ENCODE data around the gene SLC9B1.
"Not testable (repeated sequence)": the region's sequence is repeated elsewhere in the genome, so short reads cannot be mapped to it uniquely, and the experiment has no call there.

SLC9B1 gene

GRCh38 chr4:103011378-103012025, 8.0 kb downstream of the SLC9B1 start:
- no peak for DNase-seq

GRCh38 chr4:103010804-103011203, 8.7 kb downstream of the SLC9B1 start:
- DNase-seq = no peak

GRCh38 chr4:103008875-103009729, 10.4 kb downstream of the SLC9B1 start:
- DNase-seq = peak; percentile 66 to 77

GRCh38 chr4:103002551-103002950, 17.0 kb downstream of the SLC9B1 start:
- DNase-seq = no peak

DNA sequence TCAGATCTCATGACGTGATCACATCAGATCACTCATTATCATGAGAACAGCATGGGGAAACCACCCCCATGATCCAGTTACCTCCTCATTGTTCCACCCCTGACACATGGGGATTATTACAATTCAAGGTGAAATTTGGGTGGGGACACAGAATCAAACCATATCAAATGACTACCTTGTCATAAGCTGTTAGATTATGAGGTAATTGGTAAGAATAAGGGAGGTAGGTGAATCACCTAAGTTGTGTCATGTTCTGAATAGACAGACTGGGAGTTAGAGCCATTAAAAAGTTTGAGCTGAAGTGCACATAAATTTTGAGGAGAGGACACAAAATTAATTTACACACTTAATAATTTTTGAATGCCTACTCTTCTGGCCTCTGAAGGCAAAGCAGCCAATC, 24.7 kb downstream of the SLC9B1 start:
- no peak for DNase-seq

DNA sequence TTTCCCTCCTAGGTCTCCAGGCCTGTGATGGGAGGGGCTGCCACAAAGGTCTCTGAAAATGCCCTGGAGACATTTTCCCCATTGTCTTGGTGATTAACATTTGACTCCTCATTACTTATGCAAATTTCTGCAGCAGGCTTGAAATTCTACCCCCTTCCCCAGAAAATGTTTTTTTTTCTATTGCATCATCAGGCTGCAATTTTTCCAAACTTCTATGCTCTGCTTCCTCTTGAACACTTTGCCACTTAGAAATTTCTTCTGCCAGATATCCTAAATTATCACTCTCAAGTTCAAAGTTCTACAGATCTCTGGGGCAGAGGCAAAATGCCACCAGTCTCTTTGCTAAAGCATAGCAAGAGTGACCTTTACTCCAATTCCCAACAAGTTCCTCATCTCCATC, 25.5 kb downstream of the SLC9B1 start:
- peak in 1 of 2 donors; percentile 1 for DNase-seq

GRCh38 chr4:102988429-102989020, 31.0 kb downstream of the SLC9B1 start:
- no peak for DNase-seq

DNA sequence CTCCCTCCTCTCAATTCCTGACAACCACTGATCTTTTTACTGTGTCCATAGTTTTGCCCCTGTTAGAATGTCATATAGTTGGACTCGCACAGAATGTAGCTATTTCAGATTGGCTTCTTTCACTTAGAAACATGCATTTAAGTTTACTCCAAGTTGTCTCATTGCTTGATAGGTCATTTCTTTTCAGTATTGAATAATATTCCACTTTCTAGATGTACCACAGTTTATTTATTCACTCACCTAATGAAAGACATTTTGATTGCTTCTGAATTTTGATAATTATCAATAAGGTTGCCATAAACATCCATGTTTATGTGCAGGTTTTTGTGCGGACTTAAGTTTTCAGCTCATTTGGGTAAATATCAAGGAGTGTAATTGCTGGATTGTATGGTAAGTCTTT, 38.5 kb downstream of the SLC9B1 start:
- DNase-seq = no peak

DNA sequence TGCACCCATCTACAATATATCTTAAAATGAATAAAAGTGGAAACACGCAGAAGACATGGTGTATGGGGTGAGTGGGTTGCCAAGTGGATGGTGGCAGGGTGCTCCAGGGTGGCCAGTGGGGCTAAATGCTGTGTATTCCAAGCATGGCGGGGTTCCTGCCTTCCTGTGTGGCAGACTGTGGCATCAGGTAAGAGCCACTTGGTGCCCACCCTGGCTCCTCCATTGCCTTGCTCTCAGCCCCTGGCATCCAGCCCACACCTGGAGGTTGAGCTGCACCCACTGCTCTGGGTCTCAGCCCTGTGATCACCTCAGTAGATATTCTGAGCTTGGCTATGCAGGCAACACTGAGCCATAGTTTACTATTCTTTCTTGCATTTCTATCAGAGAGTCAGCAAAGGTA, 57.7 kb downstream of the SLC9B1 start:
- DNase-seq = not testable (repeated sequence)

GRCh38 chr4:102959496-102959895, 60.0 kb downstream of the SLC9B1 start:
- no peak for DNase-seq

DNA sequence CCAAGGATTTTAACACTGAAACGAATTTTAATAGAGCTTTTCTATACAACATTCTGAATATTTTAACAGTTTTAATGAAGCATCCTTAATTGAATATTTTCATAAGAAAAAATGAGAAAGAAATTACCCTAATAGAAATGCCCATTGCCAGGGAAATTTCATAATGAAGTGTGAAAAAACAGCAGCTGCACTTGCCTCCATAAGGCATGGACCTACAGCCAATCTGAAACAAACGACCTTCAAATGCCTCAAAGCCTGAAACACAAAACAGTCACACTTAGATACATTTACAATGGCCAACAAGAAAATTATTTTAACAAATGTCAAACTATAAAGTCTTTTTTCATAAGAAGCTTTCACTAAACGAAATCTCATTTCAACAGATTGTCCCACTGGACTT, 74.4 kb downstream of the SLC9B1 start:
- DNase-seq = no peak

DNA sequence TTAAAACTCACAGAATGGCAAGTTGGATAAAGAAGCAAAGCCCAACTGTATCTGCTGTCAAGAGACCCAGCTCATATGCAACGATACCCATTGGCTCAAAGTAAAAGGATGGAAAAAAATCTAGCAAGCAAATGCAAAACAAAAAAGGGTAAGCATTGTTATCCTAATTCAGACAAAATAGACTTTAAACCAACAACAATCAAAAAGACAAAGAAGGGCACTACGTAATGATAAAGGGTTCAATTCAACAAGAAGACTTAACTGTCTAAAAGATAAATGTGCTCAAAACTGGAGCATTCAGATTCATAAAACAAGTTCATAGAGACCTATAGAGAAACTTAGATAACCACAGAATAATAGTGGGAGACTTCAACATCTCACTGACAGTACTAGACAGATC, 81.4 kb downstream of the SLC9B1 start:
- not testable (repeated sequence) for DNase-seq

- no peak for DNase-seq
These were observed 83.8 kb downstream of the SLC9B1 start for GRCh38 chr4:102935716-102936115.

- DNase-seq = not testable (repeated sequence)
These were observed 99.8 kb downstream of the SLC9B1 start for GRCh38 chr4:102919697-102920096.

DNA sequence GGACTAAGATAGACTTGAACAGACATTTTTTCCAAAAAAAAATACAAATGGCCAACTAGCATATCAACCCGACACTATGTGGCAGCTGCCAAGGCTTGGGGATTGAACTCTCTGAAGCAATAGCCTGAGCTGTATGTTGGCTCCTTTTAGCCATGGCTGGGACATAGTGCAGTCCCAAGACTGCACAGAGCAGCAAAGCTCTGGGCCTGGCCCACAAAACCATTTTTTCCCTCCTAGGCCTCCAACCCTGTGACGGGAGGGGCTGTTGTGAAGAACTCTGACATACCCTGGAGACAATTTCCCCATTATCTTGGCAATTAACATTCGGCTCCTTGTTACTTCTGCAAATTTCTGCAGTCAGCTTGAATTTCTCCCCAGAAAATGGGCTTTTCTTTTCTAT, 100.6 kb downstream of the SLC9B1 start:
- peak in 1 of 2 donors; percentile 3 for DNase-seq

DNA sequence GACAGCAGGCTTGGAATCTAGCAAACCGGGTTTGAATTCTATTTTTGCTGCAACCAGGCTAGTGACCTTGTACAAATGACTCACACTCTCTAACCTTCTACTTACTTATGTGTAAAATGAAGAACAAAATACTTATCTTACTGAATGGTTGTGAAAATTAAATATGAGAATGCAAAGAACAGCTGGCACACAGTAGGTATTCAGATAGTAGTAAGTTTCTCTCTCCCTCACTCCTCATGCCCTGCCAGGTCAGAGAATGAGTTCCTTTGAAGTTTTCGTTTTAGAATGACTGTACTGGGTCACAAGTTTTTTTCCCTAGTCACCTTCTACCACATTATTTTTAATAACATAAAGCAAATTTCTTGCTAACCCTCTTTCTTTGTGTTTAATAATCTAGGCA, 117.7 kb downstream of the SLC9B1 start:
- no peak for DNase-seq

DNA sequence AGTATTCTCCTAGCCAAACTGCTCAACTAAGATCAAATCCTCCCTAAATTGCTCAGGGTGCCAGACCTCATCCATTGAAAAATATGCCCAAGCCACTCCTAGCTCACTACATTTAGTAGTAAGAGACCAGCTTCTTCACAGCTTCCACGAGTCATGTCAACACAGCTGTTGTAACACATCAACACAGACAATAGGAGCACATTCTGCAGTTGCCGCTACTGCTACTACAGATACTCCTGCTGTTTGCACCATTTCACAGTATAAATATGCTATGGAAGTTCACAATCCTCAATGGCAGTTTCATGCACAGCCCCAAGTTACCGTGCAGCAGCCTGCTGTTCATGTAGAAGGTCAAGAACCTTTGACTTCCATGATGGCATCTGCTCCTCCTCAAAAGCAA, 121.9 kb downstream of the SLC9B1 start:
- DNase-seq = not testable (repeated sequence)

GRCh38 chr4:102896547-102896946, 123.0 kb downstream of the SLC9B1 start:
- not testable (repeated sequence) for DNase-seq

DNA sequence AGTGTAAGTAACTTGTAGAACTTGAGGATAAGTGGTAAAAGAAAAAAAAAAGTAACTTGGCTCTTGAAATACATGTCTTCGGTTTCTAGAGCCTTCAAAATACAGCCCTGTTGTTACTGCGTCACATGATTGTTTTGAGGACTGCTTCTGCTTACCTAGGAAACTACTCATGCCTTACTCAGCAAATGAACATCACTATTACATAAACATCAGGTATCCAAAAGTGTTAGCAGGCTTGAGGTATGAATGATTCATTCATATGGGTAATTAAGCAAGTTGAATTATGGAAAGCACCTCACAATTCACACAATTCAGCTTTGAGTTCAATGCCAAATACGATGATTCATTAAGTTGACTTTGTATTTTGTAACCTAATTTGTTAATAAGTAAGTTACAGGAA, 129.6 kb downstream of the SLC9B1 start:
- DNase-seq = not testable (repeated sequence)

DNA sequence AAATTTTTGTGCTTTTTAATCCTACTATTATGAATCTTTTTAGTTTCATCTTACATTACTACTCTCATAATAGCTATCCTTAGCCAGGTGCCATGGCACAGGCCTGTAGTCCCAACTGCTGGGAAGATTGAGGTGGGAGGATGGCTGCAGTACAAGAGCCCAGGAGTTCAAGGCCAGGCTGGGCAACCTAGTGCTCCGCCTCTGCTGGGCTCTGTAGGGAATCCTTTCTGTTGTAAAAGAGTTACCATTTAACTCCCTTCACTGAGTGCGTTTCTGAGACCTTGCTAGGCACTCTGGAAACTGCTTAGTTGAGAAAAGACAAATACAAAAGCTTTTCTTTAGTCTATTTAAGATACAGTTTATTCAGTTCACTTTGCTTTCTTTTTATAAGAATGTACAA, 130.9 kb downstream of the SLC9B1 start:
- DNase-seq = not testable (repeated sequence)

DNA sequence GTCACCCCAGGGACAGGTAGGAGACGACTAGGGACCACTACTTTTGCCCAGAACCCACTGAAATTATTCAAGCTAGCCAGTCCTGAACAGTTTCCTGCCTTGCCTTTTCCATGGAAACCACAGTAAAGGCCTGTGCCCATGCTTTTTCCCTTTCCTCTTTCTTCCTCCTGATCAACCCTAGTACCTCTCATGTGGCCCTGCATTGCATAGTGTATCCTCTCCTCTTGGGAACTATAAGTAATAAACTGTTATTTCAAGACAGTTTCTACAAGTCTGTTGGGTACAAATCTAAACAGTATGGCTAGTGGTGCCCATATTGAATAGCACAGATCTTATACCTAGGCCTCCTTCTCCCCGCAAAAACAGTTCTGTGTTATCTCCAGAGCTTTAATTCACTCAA, 136.2 kb downstream of the SLC9B1 start:
- DNase-seq = no peak

GRCh38 chr4:102881343-102881742, 138.2 kb downstream of the SLC9B1 start:
- DNase-seq = no peak

- DNase-seq = no peak
These were observed 140.6 kb downstream of the SLC9B1 start for GRCh38 chr4:102878901-102879300.

DNA sequence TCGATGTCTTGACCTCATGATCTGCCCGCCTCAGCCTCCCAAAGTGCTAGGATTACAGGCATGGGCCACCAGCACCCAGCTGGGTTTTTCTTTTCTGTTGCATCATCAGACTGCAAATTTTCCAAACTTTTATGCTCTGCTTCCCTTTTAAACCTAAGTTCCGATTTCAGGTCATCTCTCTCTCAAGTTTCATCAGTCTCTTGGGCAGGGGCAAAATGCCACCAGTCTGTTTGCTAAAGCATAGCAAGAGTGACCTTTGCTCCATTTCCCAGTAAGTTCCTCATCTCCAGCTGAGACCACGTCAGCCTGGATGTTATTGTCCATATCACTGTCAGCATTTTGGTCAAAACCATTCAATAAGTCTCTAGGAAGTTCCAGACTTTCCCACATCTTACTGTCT, 141.2 kb downstream of the SLC9B1 start:
- DNase-seq = peak; percentile 91 to 96
